Measurements from ENCODE around the gene PRR35. TPM values are rescaled to one million over a fixed set of nuclear protein-coding genes. Genes with fewer than 3 reads are reported as not detected.

Gene PRR35
- total and polyA plus RNA-seq, 7 donors: not detected

DNA sequence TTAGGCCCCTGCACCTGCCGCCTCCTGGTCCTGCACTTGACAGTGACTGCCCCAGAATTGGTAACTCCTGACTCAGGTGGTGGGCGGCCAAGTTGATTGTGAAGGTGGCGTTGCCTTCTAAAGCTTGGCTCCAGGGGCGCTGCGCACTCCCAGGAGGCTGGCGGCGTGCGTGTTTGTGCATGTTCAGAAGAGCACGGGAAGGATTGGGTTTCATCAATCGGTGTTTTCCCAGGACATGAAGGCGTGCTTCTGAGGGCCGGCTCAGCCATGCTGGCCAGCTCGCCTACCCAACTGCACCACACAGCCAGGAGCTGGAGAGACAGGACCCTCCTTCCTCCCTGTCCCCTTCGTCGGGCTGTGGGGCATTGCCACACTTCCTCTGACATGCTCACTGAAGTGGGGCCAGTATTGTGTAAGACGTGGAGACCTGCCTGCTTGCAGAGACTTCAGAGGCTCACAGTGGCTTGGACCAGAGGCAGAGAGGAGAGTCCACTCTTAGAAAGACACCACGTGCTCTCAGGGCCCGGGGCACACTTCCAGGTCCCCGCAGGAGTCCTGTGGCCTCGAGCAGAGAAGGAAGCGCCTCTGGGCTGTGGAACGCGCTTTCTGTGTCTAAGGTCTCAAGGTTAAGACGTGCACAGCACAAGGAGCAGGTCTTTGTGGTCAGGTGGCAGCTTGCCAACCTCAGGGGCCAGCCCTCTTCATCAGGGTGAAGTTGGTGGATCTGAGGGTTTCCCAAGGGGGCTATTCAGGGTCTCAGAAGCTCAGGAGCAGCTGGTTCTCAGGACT lies 32.5 kb downstream of the PRR35 start:
- H3K4me1 ChIP-seq: peaks cover 59% of the 10 kb centered on the region
- peak overlapping the region; percentile 95 for H3K27ac ChIP-seq
- 25 to 50% (median 28%) methylated on average over 24 of the region's 24 CpGs for WGBS, 3 donors
- peaks cover 0 to 4% of the 10 kb centered on the region in 2 donors for H3K36me3 ChIP-seq (ENCODE audit: insufficient read depth in 1 of 2, low read depth in 1 of 2)
- no peaks in the 10 kb centered on the region for H3K27me3 ChIP-seq (ENCODE audit: insufficient read depth in 3 of 3, low read length in 2 of 3)
- H3K9me3 ChIP-seq: no peaks in the 10 kb centered on the region
- intact Hi-C loops (cut with DNase I): loop anchor here (5.0 kb wide), 2 partner anchors 35 to 40 kb away; partner anchors contain the start of gene WFIKKN1 (in 1 of the 2)
- peak; percentile 32 to 59 (median 53) for ATAC-seq
- TF ChIP-seq, protein P1, sequence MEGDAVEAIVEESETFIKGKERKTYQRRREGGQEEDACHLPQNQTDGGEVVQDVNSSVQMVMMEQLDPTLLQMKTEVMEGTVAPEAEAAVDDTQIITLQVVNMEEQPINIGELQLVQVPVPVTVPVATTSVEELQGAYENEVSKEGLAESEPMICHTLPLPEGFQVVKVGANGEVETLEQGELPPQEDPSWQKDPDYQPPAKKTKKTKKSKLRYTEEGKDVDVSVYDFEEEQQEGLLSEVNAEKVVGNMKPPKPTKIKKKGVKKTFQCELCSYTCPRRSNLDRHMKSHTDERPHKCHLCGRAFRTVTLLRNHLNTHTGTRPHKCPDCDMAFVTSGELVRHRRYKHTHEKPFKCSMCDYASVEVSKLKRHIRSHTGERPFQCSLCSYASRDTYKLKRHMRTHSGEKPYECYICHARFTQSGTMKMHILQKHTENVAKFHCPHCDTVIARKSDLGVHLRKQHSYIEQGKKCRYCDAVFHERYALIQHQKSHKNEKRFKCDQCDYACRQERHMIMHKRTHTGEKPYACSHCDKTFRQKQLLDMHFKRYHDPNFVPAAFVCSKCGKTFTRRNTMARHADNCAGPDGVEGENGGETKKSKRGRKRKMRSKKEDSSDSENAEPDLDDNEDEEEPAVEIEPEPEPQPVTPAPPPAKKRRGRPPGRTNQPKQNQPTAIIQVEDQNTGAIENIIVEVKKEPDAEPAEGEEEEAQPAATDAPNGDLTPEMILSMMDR (IDR thresholded peaks at IDR 0.05): peak; percentile 47
- peak overlapping the region; percentile 96 for H3K4me3 ChIP-seq
- peak; percentile 74 to 89 for DNase-seq

DNA sequence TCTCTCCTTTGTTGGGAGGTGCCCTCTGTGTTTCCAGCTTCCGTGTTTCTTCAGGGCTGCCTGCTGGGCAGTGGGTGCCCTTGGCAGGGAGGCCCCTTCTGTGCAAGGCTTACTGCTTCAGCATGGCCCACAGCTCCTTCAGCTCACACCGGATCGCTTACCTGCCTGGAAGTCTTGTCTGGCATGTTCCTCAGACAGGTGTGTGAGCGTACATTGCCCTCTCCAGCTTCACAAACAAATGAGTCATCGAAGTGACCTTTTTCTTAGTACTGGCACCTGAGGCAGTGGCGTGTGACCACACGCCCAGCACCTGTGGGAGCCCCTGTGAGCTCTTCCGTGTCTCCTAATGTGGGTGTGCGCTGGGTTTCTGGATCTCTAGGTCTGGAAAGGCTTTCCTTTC lies 33.2 kb downstream of the PRR35 start:
- TF ChIP-seq, protein P1 (IDR thresholded peaks at IDR 0.05): no peak
- 66 to 80% (median 71%) methylated on average over 9 of the region's 9 CpGs for WGBS, 3 donors

DNA sequence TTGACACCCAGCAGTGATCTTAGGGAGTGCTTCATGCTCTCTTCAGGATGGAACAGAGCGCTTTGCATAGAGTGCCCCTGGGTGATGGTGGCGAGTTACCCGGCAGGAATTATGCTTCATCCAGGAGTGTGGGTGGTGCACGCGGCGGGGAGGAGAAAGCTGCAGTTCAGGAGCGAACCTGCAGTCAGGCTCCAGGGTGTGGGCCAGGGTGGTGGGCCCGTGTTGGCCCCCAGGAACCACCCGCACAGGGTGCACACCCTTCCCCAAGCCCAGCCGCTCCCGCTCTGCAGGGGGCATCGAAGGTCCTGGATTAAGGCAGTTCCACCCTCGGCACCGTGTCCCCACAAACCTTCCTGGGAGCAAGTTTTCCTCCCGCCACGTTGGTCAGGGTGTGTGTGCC lies 33.6 kb downstream of the PRR35 start:
- H3K4me3 ChIP-seq: peak overlapping the region; percentile 96
- 81 to 86% (median 86%) methylated on average over 16 of the region's 16 CpGs for WGBS, 3 donors
- no peaks in the 10 kb centered on the region for H3K27me3 ChIP-seq (ENCODE audit: insufficient read depth in 3 of 3, low read length in 2 of 3)
- peaks cover 52% of the 10 kb centered on the region for H3K4me1 ChIP-seq
- DNase-seq: no peak
- no peak for ATAC-seq
- no peaks in the 10 kb centered on the region for H3K9me3 ChIP-seq
- peak overlapping the region; percentile 95 for H3K27ac ChIP-seq
- TF ChIP-seq, protein P1 (IDR thresholded peaks at IDR 0.05): no peak
- peaks cover 0 to 4% of the 10 kb centered on the region in 2 donors for H3K36me3 ChIP-seq (ENCODE audit: insufficient read depth in 1 of 2, low read depth in 1 of 2)
- intact Hi-C loops (cut with DNase I): loop anchor here (5.0 kb wide), 2 partner anchors 33 to 38 kb away; partner anchors contain the start of gene WFIKKN1 (in 1 of the 2)

More for the DNA sequence above, 33.2 kb downstream of the PRR35 start:
- ATAC-seq (no peak), DNase-seq (no peak)
- intact Hi-C loops (cut with DNase I): loop anchor here (5.0 kb wide), 2 partner anchors 34 to 39 kb away; partner anchors contain the start of gene WFIKKN1 (in 1 of the 2)
- H3K36me3 ChIP-seq (ENCODE audit: insufficient read depth in 1 of 2, low read depth in 1 of 2): peaks cover 0 to 4% of the 10 kb centered on the region in 2 donors
- H3K9me3 ChIP-seq: no peaks in the 10 kb centered on the region
- H3K27ac ChIP-seq: peak overlapping the region; percentile 95
- peaks cover 52% of the 10 kb centered on the region for H3K4me1 ChIP-seq
- H3K27me3 ChIP-seq (ENCODE audit: insufficient read depth in 3 of 3, low read length in 2 of 3): no peaks in the 10 kb centered on the region
- peak overlapping the region; percentile 96 for H3K4me3 ChIP-seq

DNA sequence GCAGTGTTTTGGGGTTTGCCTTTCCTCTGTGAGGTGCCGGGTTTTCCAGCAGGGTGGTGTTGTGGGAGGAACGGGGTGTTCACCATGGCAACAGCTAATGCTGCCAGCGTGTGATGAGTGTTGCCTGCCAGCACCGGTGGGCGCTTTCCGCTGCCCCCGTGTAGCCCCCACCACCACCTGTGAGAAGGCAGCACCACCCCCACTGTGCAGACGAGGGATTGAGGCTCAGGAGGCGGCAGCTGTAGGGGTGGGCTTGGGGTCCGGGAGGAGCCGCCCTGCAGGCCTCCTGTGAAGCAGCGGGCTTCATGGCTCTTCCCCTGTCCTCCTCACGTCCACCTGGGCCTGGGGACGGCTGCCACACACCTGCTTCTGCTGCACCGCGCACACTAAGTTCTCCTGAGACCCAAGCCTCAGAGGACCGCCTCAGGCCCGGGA lies 34.9 kb downstream of the PRR35 start:
- DNase-seq (no peak), ATAC-seq (no peak)
- WGBS, 3 donors: 62 to 77% (median 69%) methylated on average over 18 of the region's 18 CpGs
- no peaks in the 10 kb centered on the region for H3K9me3 ChIP-seq
- peaks cover 52% of the 10 kb centered on the region for H3K4me1 ChIP-seq
- H3K27me3 ChIP-seq (ENCODE audit: insufficient read depth in 3 of 3, low read length in 2 of 3): no peaks in the 10 kb centered on the region
- peaks cover 0 to 10% of the 10 kb centered on the region in 2 donors for H3K36me3 ChIP-seq (ENCODE audit: insufficient read depth in 1 of 2, low read depth in 1 of 2)
- H3K4me3 ChIP-seq: peak overlapping the region; percentile 15
- TF ChIP-seq, protein P1 (IDR thresholded peaks at IDR 0.05): no peak
- H3K27ac ChIP-seq: peak overlapping the region; percentile 95
- intact Hi-C loops (cut with DNase I): no loop called here
